GM19351 (cell line): ENCODE measurements around the gene PHKG1.
"Not testable (repeated sequence)": the region's sequence is repeated elsewhere in the genome, so short reads cannot be mapped to it uniquely, and the experiment has no call there.

Source experiments
- ATAC-seq: cut with Tn5 transposase; IDR thresholded peaks from one replicate; pipeline ENCODE4 v1.9.1; 2021; ENCODE audit warnings: mild to moderate bottlenecking, moderate library complexity; ENCODE audit not compliant: unreplicated experiment

PHKG1 gene

GRCh38 chr7:56046721-56047445, 45.9 kb downstream of the PHKG1 start:
- ATAC-seq: no peak

DNA sequence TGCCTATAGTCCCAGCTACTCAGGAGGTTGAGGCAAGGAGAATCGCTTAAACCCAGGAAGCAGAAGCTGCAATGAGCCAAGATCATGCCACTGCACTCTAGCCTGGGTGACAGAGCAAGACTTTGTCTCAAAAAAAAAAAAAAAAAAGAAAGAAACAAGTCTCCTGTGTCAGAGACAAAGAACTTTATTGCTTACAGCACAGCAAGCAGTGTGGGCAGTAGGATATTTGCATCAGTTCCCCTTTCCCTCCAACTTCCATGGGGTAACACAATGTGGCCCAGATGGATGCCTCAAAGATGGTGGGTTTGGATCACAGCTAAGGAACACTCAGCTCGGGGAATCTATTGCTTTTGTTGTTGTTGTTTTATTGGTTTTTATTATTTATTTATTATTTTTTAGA, 47.0 kb downstream of the PHKG1 start:
- not testable (repeated sequence) for ATAC-seq

GRCh38 chr7:56040730-56041129, 52.0 kb downstream of the PHKG1 start:
- ATAC-seq: no peak

GRCh38 chr7:56033671-56034432, 58.9 kb downstream of the PHKG1 start:
- peak; percentile 95 for ATAC-seq

DNA sequence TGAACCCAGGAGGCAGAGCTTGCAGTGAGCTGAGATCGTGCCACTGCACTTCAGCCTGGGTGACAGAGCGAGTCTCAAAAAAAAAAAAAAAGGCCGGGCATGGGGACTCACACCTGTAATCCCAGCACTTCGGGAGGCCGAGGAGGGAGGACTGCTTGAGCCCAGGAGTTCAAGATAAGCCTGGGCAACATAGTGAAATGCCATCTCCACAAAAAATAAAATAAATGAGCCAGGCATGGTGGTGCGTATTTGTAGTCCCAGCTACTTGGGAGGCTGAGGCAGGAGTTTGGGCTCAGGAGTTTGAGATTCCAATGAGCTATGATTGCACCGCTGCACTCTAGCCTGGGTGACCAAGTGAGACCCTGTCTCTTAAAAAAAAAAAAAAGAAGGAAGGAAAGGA, 60.2 kb downstream of the PHKG1 start:
- ATAC-seq: not testable (repeated sequence)

DNA sequence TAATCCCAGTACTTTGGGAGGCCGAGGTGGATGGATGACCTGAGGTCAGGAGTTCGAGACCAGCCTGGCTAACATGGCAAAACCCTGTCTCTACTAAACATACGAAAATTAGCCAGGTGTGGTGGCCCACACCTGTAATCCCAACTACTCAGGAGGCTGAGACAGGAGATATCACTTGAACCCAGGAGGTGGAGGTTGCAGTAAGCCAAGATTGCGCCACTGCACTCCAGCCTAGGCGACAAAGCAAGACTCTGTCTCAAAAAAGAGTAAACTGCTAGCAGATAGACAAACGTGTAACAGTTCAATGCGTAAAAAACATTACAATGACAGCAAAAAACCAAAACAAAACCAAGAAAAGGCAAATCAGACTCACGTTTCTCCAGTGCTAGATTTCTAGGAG, 61.2 kb downstream of the PHKG1 start:
- ATAC-seq: not testable (repeated sequence)

- no peak for ATAC-seq
Observed at GRCh38 chr7:56030340-56030739, 62.4 kb downstream of the PHKG1 start.
